CD8-positive, alpha-beta memory T cell (primary cell): ENCODE data around the gene TBX18. TPM values are rescaled to one million over a fixed set of nuclear protein-coding genes. Genes with fewer than 3 reads are reported as not detected.
A peak's percentile ranks its signal among the peaks of the same experiment; 100 is the strongest.

Source experiments
- CTCF ChIA-PET: fragments of 350-600 bp; sonication (Branson Sonifier 250); formaldehyde crosslinking; loops from one replicate; lab custom pipeline; 2021; ENCODE audit warnings: antibody characterized with exemption; lab: Charles Lee
- POLR2A ChIA-PET: fragments of 350-600 bp; sonication (Branson Sonifier 250); formaldehyde crosslinking; loops from one replicate; lab custom pipeline; 2021; ENCODE audit warnings: antibody characterized with exemption; lab: Charles Lee
- DNase-seq, 5 donors: peaks; one replicate each; pipeline versions ENCODE4 v3.0.0 to v3.0.0-alpha.2; 2020 to 2022; ENCODE audit warnings: mixed read lengths in 1 of 5
- H3K27ac ChIP-seq: one replicate; pipeline ENCODE4 v1.7.0; 2013; ENCODE audit warnings: low read depth, mild to moderate bottlenecking, low read length, moderate library complexity
- H3K27me3 ChIP-seq: 2 replicates; pipeline ENCODE4 v1.7.0; 2013; ENCODE audit warnings: low read length, mild to moderate bottlenecking; ENCODE audit not compliant: insufficient read depth, poor library complexity, severe bottlenecking
- H3K36me3 ChIP-seq: 2 replicates; pipeline ENCODE4 v1.7.0; 2013; ENCODE audit warnings: mild to moderate bottlenecking, low read length, moderate library complexity; ENCODE audit not compliant: insufficient read depth
- H3K4me1 ChIP-seq: 2 replicates; pipeline ENCODE4 v1.7.0; 2013; ENCODE audit warnings: mild to moderate bottlenecking, low read length, moderate library complexity; ENCODE audit not compliant: insufficient read depth
- H3K4me3 ChIP-seq: 2 replicates; pipeline ENCODE4 v1.7.0; 2013; ENCODE audit warnings: mild to moderate bottlenecking, low read length
- H3K9me3 ChIP-seq: 2 replicates; pipeline ENCODE4 v1.7.0; 2013; ENCODE audit warnings: mild to moderate bottlenecking, low read length
- H3K27ac Mint-ChIP-seq, 8 donors: one replicate each; pipeline ENCODE4 v1.8.0; 2020 to 2021; ENCODE audit warnings: mixed read lengths in 8 of 8, mild to moderate bottlenecking in 6 of 8, inconsistent platforms in 3 of 8, moderate library complexity in 3 of 8
- H3K27me3 Mint-ChIP-seq, 2 donors: one replicate each; pipeline ENCODE4 v1.8.0; 2020 to 2021; ENCODE audit warnings: mixed read lengths in 2 of 2, mild to moderate bottlenecking in 1 of 2, moderate library complexity in 1 of 2
- H3K36me3 Mint-ChIP-seq, 3 donors: one replicate each; pipeline ENCODE4 v1.8.0; 2020 to 2021; ENCODE audit warnings: mixed read lengths in 3 of 3, inconsistent platforms in 1 of 3, mild to moderate bottlenecking in 1 of 3
- H3K4me1 Mint-ChIP-seq, 3 donors: one replicate each; pipeline ENCODE4 v1.8.0; 2020 to 2021; ENCODE audit warnings: mixed read lengths in 3 of 3, inconsistent platforms in 1 of 3, mild to moderate bottlenecking in 1 of 3
- H3K4me3 Mint-ChIP-seq, 7 donors: one replicate each; pipeline ENCODE4 v1.8.0; 2020 to 2021; ENCODE audit warnings: mixed read lengths in 7 of 7, mild to moderate bottlenecking in 6 of 7, moderate library complexity in 4 of 7, inconsistent platforms in 2 of 7
- H3K9me3 Mint-ChIP-seq, 5 donors: one replicate each; pipeline ENCODE4 v1.8.0; 2020 to 2022; ENCODE audit warnings: mixed read lengths in 5 of 5, mild to moderate bottlenecking in 3 of 5, moderate library complexity in 2 of 5, inconsistent platforms in 1 of 5
- polyA plus RNA-seq: library from polyadenylated mRNA; unstranded; fragments of 300-500 nt; fragmentation: Illumina TruSeq; gene quantifications from one replicate; pipeline ENCODE4 v1.2.3, GENCODE V29; 2021
- total RNA-seq, 2 experiments: library from RNA; stranded (reverse); gene quantifications; one replicate each; pipeline ENCODE4 v1.2.3, GENCODE V29; 2021

The TBX18 gene
- total and polyA plus RNA-seq, 3 experiments from 2014 or later = not detected

- Histone ChIP-seq H3K27me3 (no peaks in the 10 kb centered on the region), H3K4me3 (no peak overlapping the region), H3K36me3 (no peaks in the 10 kb centered on the region), H3K27ac (no peak overlapping the region), H3K9me3 (no peaks in the 10 kb centered on the region), H3K4me1 (no peaks in the 10 kb centered on the region)
- DNase-seq = no peak
- Mint-ChIP-seq H3K27me3 (peaks cover 47 to 54% of the 10 kb centered on the region in 2 donors), H3K4me3 (no peak overlapping the region), H3K36me3 (no peaks in the 10 kb centered on the region), H3K9me3 (peaks cover 0 to 11% (median 8%) of the 10 kb centered on the region in 5 donors), H3K4me1 (no peaks in the 10 kb centered on the region), H3K27ac (no peak overlapping the region)
- POLR2A ChIA-PET = no interaction called here
- CTCF ChIA-PET = interaction anchor here (0.9 kb wide), 1 partner anchor 20 kb away, joined by 3 read pairs; no protein-coding TSS in a partner anchor
Observed at GRCh38 chr6:84776392-84776791, 12.0 kb upstream of the TBX18 start.

- H3K4me3 Mint-ChIP-seq = no peak overlapping the region
- Histone ChIP-seq H3K9me3 (no peaks in the 10 kb centered on the region), H3K4me1 (no peaks in the 10 kb centered on the region), H3K27ac (no peak overlapping the region), H3K4me3 (no peak overlapping the region), H3K36me3 (no peaks in the 10 kb centered on the region), H3K27me3 (no peaks in the 10 kb centered on the region)
- no peaks in the 10 kb centered on the region for H3K4me1 Mint-ChIP-seq
- CTCF ChIA-PET = no interaction called here
- POLR2A ChIA-PET = no interaction called here
- peaks cover 52 to 60% of the 10 kb centered on the region in 2 donors for H3K27me3 Mint-ChIP-seq
- H3K36me3 Mint-ChIP-seq = no peaks in the 10 kb centered on the region
- H3K9me3 Mint-ChIP-seq = peaks cover 0 to 15% (median 11%) of the 10 kb centered on the region in 5 donors
- H3K27ac Mint-ChIP-seq = no peak overlapping the region
- no peak for DNase-seq
Observed at GRCh38 chr6:84775751-84776150, 11.4 kb upstream of the TBX18 start.

- peaks cover 52 to 61% of the 10 kb centered on the region in 2 donors for H3K27me3 Mint-ChIP-seq
- no peaks in the 10 kb centered on the region for H3K4me1 Mint-ChIP-seq
- Histone ChIP-seq H3K36me3 (no peaks in the 10 kb centered on the region), H3K27me3 (peaks cover 4% of the 10 kb centered on the region), H3K27ac (no peak overlapping the region), H3K4me3 (no peak overlapping the region), H3K4me1 (no peaks in the 10 kb centered on the region), H3K9me3 (no peaks in the 10 kb centered on the region)
- H3K36me3 Mint-ChIP-seq = no peaks in the 10 kb centered on the region
- H3K4me3 Mint-ChIP-seq = no peak overlapping the region
- DNase-seq = no peak
- peaks cover 0 to 15% (median 11%) of the 10 kb centered on the region in 5 donors for H3K9me3 Mint-ChIP-seq
- CTCF ChIA-PET = no interaction called here
- no peak overlapping the region for H3K27ac Mint-ChIP-seq
- POLR2A ChIA-PET = no interaction called here
Observed at GRCh38 chr6:84774985-84775284, 10.5 kb upstream of the TBX18 start.

- Histone ChIP-seq H3K9me3 (no peaks in the 10 kb centered on the region), H3K27ac (no peak overlapping the region), H3K4me1 (no peaks in the 10 kb centered on the region), H3K4me3 (no peak overlapping the region), H3K36me3 (no peaks in the 10 kb centered on the region), H3K27me3 (peaks cover 4% of the 10 kb centered on the region)
- POLR2A ChIA-PET = no interaction called here
- Mint-ChIP-seq H3K27me3 (peaks cover 53 to 66% of the 10 kb centered on the region in 2 donors), H3K36me3 (peaks cover 0 to under 1% (median 0%) of the 10 kb centered on the region in 3 donors), H3K9me3 (peaks cover 0 to 16% (median 11%) of the 10 kb centered on the region in 5 donors), H3K4me3 (no peak overlapping the region), H3K4me1 (no peaks in the 10 kb centered on the region), H3K27ac (no peak overlapping the region)
- CTCF ChIA-PET = no interaction called here
- no peak for DNase-seq
Observed at GRCh38 chr6:84774157-84774984, 10.0 kb upstream of the TBX18 start.

GRCh38 chr6:84773431-84774156, 9.2 kb upstream of the TBX18 start:
- H3K4me1 ChIP-seq = no peaks in the 10 kb centered on the region
- Mint-ChIP-seq H3K4me1 (no peaks in the 10 kb centered on the region), H3K36me3 (peaks cover 0 to 2% (median 0%) of the 10 kb centered on the region in 3 donors), H3K9me3 (peaks cover 0 to 17% (median 9%) of the 10 kb centered on the region in 5 donors), H3K27me3 (peaks cover 58 to 73% of the 10 kb centered on the region in 2 donors), H3K4me3 (no peak overlapping the region), H3K27ac (no peak overlapping the region)
- H3K4me3 ChIP-seq = no peak overlapping the region
- POLR2A ChIA-PET = no interaction called here
- no peak for DNase-seq
- H3K9me3 ChIP-seq = no peaks in the 10 kb centered on the region
- no peaks in the 10 kb centered on the region for H3K36me3 ChIP-seq
- peaks cover 4% of the 10 kb centered on the region for H3K27me3 ChIP-seq
- no peak overlapping the region for H3K27ac ChIP-seq
- CTCF ChIA-PET = no interaction called here

GRCh38 chr6:84773133-84773430, 8.7 kb upstream of the TBX18 start:
- H3K9me3 ChIP-seq = no peaks in the 10 kb centered on the region
- H3K36me3 ChIP-seq = no peaks in the 10 kb centered on the region
- H3K4me1 ChIP-seq = no peaks in the 10 kb centered on the region
- no peak overlapping the region for H3K4me3 ChIP-seq
- Mint-ChIP-seq H3K36me3 (peaks cover 0 to 2% (median 0%) of the 10 kb centered on the region in 3 donors), H3K27ac (no peak overlapping the region), H3K4me1 (no peaks in the 10 kb centered on the region), H3K9me3 (peaks cover 0 to 17% (median 9%) of the 10 kb centered on the region in 5 donors), H3K4me3 (peak overlapping the region in 1 of 7 donors; percentile 16), H3K27me3 (peaks cover 63 to 76% of the 10 kb centered on the region in 2 donors)
- peaks cover 4% of the 10 kb centered on the region for H3K27me3 ChIP-seq
- DNase-seq = no peak
- ChIA-PET CTCF (no interaction called here), POLR2A (no interaction called here)
- H3K27ac ChIP-seq = no peak overlapping the region

- no peaks in the 10 kb centered on the region for H3K4me1 Mint-ChIP-seq
- H3K27me3 ChIP-seq = peaks cover 5% of the 10 kb centered on the region
- no peak overlapping the region for H3K27ac ChIP-seq
- H3K4me3 ChIP-seq = no peak overlapping the region
- no peaks in the 10 kb centered on the region for H3K4me1 ChIP-seq
- ChIA-PET POLR2A (no interaction called here), CTCF (no interaction called here)
- H3K4me3 Mint-ChIP-seq = peak overlapping the region in 1 of 7 donors; percentile 16
- no peak for DNase-seq
- H3K36me3 ChIP-seq = no peaks in the 10 kb centered on the region
- no peaks in the 10 kb centered on the region for H3K9me3 ChIP-seq
- peaks cover 0 to 2% (median 0%) of the 10 kb centered on the region in 3 donors for H3K36me3 Mint-ChIP-seq
- H3K9me3 Mint-ChIP-seq = peaks cover 0 to 17% (median 9%) of the 10 kb centered on the region in 5 donors
- H3K27ac Mint-ChIP-seq = no peak overlapping the region
- H3K27me3 Mint-ChIP-seq = peaks cover 62 to 76% of the 10 kb centered on the region in 2 donors
Observed at GRCh38 chr6:84772428-84773132, 8.2 kb upstream of the TBX18 start.
